Measurements from ENCODE around the gene TBC1D8.

The TBC1D8 gene

GRCh38 chr2:101161658-101162057 lies 10.5 kb upstream of the TBC1D8 start:
- DNase-seq = no peak

- no peak for DNase-seq
Measured at GRCh38 chr2:101160454-101160853, 9.3 kb upstream of the TBC1D8 start.

DNA sequence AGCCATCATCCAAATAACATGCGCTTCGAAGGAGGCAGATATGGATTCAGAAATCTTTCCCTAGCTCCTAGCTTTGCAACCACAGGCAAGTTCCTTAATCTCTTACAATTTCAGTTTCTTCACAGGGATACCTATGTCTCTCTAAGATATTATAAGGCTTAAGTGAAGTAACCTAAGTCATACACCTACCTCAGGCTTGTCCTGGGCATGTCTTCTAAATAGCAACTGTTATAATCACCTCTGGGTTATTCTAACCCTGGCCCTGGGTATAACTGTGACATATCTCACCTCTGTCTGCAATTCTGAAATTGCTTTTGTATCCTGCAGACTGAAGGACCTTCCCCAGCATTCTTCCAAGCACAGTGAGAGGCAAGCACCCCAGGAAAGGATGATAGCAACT lies 8.3 kb upstream of the TBC1D8 start:
- DNase-seq = no peak

DNA sequence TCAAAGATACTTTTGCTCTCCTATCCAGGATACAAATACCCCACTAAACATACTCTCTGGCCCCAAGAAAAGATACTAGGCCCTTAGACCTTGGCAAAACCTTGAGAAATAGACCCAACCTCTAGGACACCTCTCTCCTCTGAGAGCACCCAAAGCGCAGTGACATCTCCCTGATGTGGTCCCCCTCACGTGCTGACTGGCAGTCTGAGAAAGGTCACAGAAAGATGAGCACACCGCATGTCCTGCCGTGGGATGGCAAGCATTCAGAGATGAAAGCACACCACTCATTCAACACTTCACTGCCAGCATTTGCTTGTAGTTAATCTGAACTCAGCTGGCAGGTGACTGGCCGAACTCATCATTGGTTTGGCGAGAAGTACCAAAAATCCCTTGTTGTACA lies 6.1 kb upstream of the TBC1D8 start:
- DNase-seq = no peak

DNA sequence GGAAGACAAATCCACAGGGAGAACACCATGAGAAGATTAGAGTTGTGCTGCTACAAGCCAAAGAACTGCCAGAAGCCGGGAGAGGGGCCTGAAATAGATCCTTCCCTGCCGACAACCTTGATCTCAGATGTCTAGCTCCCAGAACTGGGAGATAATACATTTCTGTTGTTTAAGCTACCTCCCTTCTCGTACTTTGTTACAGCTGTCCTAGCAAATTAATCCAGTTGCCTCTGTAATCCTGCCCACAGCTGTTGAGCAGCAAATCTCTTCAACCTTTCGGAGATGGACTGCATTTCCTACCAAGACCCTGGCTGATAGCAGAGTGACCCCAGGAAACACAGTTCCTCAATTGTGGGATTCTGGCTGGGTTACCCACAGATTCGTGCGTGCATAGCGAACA lies 2.6 kb upstream of the TBC1D8 start:
- no peak for DNase-seq

GRCh38 chr2:101153077-101153707 lies 2.0 kb upstream of the TBC1D8 start:
- DNase-seq = no peak

DNA sequence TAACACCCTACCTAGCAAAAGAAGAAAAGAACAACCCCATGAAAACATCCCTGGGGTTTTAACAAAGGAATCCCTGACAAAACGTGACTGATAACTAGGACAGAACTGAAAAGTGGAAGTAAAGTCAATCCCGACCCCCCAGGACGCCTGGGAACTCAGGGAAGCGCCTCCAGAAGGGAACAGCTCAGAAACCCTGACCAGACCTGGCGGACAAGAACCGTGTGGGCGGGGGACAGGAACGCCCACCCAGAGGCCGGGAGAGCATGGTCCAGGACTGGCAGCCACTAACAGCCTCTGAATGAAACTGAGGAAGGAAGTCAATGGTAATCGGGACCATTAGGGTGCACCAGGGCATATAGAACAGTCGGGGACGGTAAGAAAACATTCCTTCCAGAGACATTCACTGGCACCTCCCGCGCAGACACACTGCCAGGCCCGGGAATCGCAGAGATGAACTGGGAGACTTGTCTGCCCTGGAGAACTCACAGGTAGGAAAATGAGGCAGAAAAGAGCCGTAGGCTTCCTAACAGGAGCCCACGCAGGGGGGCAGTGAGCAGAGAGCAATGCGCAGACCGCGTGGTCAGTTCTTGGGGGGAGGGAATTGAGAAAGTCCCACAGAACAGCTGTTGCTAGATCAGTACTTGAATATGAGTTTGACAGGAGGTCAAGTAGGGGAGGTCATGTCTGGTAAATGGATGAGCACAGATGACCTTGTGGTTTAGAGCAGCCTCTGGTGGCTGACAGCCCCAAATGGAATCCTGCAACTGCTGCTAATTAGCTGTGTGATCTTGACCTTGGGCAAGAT lies 1.3 kb upstream of the TBC1D8 start:
- DNase-seq = no peak

DNA sequence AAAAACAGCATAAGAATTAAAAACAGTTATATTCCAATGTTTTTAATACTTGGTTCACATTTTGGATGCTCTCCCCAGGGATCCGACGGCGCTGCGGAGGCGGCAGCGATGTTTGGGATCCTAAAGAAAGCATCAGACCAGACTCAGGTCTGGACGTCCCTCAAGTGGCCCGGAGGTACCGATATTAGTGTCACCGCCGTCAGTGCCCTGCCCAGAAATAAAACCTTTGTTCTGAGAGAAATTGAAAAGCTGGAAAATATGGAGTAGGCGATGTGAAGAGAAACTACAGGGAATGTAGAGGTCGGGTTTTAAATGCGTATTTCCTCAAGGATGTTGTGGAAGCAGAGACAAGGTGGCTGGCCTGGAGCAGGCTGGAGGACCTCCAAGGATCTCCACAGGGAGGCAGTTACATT lies 683 bp upstream of the TBC1D8 start:
- no peak for DNase-seq

- DNase-seq = no peak
Measured at GRCh38 chr2:101150306-101151145, 656 bp downstream of the TBC1D8 start.

- no peak for DNase-seq
Measured at GRCh38 chr2:101149241-101150192, 1.7 kb downstream of the TBC1D8 start.

DNA sequence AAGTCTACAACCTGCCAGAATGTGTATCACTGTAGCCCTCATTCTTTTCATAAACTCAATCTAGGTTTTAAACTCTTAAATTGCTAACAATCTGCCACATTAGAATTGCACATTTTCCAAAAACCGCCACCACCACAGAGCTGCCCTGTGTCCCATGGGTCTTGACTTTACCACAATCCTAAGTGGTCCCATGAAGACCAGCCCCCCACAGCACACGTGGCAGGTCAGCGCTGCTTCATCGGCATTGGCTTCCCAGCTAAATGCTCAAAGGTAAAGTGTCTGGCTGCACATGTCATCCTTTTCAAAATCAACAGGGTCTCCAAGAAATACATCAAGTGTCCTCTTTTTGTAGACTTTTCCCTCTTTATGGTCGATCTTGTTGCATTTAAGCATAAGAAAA lies 2.4 kb downstream of the TBC1D8 start:
- no peak for DNase-seq

GRCh38 chr2:101147971-101148370 lies 3.2 kb downstream of the TBC1D8 start:
- no peak for DNase-seq

DNA sequence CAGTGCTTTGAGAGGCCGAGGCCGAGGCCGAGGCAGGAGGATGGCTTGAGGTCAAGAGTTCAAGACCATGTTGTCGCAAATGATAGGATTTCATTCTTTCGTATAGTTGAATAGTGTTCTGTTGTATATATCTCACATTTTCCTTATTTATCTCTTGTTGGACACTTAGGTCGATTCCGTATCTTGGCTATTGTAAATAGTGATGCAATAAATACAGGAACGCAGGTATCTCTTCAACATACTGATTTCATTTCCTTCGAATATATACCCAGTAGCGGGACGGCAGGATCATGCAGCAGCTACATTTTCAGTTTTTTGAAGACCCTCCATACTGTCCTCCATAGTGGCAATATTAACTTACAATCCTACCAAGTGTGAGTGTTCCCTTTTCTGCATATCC lies 4.1 kb downstream of the TBC1D8 start:
- DNase-seq = no peak

DNA sequence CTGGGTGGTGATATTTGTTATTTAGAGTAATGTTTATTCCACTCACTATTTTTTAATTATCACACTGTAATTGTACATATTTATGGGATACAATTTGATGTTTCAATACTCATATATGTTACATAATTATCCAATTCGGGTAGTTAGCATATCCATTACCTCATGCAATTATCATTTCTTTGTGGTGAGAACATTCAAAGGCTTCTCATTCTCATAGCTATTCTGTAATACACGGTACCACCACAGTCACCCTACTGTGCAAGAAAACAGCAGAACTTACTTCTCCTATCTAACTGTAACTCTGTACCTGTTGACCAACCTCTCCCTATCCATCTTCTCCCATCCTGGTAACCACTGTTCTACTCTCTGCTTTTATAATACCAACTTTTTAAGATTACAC lies 4.6 kb downstream of the TBC1D8 start:
- DNase-seq = no peak

DNA sequence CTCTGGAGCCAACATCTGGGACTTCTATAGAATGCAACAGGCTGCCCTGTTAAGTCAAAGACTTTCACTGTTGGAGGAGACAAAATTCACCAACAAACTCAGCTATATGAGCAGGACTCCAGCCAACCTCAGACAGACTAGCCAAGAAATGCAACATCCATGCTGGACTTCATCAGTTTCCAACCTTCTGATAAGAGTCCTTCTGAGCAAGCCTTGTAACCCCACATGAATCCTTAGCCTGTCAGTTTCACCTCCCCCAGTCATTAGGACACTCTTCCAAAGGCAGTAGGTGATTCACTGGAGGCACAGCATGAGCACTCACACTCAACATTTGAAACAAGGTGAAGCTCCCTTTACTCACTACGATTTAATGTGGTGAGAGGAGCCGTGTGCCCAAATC lies 5.8 kb downstream of the TBC1D8 start:
- DNase-seq = no peak

DNA sequence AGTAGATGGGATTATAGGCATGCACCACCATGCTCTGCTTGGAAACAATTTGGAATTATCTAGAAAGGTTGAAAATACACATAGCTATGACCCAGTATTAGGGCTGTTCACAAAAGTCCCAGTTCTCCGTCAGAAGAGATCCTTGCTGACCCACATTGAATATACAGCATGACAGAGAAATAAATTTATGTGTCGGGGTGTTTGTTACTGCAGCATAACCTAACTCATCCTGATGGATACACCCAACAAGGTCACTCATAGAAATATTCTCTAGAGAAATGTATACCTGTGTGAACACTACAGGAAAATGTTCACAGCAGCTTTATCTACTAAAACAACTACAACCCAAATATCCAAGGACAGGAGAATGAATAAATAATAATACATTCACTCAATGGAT lies 9.0 kb downstream of the TBC1D8 start:
- no peak for DNase-seq

GRCh38 chr2:101140978-101141655 lies 10.1 kb downstream of the TBC1D8 start:
- DNase-seq = no peak

DNA sequence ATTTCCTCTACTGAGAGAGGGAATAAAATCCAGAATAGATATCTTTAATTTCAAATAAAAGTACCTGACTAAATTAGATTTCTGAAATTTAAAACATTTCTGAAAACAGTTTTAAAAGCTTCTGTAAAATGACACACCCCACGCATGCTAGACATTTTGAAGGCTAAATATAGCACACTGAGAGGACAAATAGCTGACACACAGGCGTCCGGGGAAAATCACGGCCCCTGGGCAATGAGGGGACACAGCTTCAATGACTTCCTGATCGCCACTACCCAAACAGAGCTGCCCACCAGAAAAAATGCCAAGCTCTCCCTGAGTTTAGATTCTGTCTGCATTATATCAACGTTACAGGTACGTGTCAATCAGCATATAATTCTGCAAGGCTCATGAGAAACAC lies 10.9 kb downstream of the TBC1D8 start:
- DNase-seq = no peak

- no peak for DNase-seq
Measured at GRCh38 chr2:101139495-101139894, 11.7 kb downstream of the TBC1D8 start.

GRCh38 chr2:101135412-101136296 lies 15.5 kb downstream of the TBC1D8 start:
- DNase-seq = no peak

All from NCI-H1417 treated with DMSO at 0.1 percent for 48 hours (cell line).